ENCODE measurements around the gene SHROOM3. TPM values are rescaled to one million over a fixed set of nuclear protein-coding genes. Genes with fewer than 3 reads are reported as not detected.

The SHROOM3 gene
- total RNA-seq, 4 donors from 2014 or later = 29.5 to 127 (median 59.9) TPM

GRCh38 chr4:76445911-76446310 lies 10.9 kb downstream of the SHROOM3 start:
- Histone ChIP-seq H3K36me3 (no peaks in the 10 kb centered on the region), H3K9me3 (no peaks in the 10 kb centered on the region), H3K27ac (no peak overlapping the region), H3K4me3 (no peak overlapping the region), H3K4me1 (peaks cover 0 to 37% (median 0%) of the 10 kb centered on the region in 3 donors), H3K27me3 (no peaks in the 10 kb centered on the region)
- TF ChIP-seq EP300 (IDR thresholded peaks at IDR 0.05) = no peak
- WGBS, 2 donors (ENCODE audit: low coverage in 1 of 2) = 88 to 100% methylated on average over 2 of the region's 2 CpGs
- no peak for ATAC-seq

- ATAC-seq = no peak
- H3K4me3 ChIP-seq = no peak overlapping the region
- H3K27me3 ChIP-seq = no peaks in the 10 kb centered on the region
- H3K9me3 ChIP-seq = no peaks in the 10 kb centered on the region
- TF ChIP-seq CTCF (IDR thresholded peaks at IDR 0.05) = no peak
- no peak for TF ChIP-seq POLR2A (IDR thresholded peaks at IDR 0.05)
- no peak for TF ChIP-seq EP300 (IDR thresholded peaks at IDR 0.05)
- no peak for TF ChIP-seq POLR2AphosphoS5 (IDR thresholded peaks at IDR 0.05)
- WGBS, 2 donors (ENCODE audit: low coverage in 1 of 2) = 0 to 6% methylated on average over 1 of the region's 1 CpG
- peak overlapping the region in 1 of 4 donors; percentile 33 for H3K27ac ChIP-seq
- H3K36me3 ChIP-seq = no peaks in the 10 kb centered on the region
- peaks cover 0 to 37% (median 0%) of the 10 kb centered on the region in 3 donors for H3K4me1 ChIP-seq
These were observed 12.4 kb downstream of the SHROOM3 start for GRCh38 chr4:76447393-76447851.

- no peak overlapping the region for H3K27ac ChIP-seq
- H3K36me3 ChIP-seq = no peaks in the 10 kb centered on the region
- TF ChIP-seq CTCF (IDR thresholded peaks at IDR 0.05) (no peak), POLR2A (IDR thresholded peaks at IDR 0.05) (no peak), POLR2AphosphoS5 (IDR thresholded peaks at IDR 0.05) (no peak), EP300 (IDR thresholded peaks at IDR 0.05) (no peak)
- no peaks in the 10 kb centered on the region for H3K9me3 ChIP-seq
- peaks cover 0 to 37% (median 0%) of the 10 kb centered on the region in 3 donors for H3K4me1 ChIP-seq
- 85 to 96% methylated on average over 3 of the region's 3 CpGs for WGBS, 2 donors (ENCODE audit: low coverage in 1 of 2)
- no peak overlapping the region for H3K4me3 ChIP-seq
- no peaks in the 10 kb centered on the region for H3K27me3 ChIP-seq
- no peak for ATAC-seq
These were observed 13.2 kb downstream of the SHROOM3 start for GRCh38 chr4:76448211-76448610.

- TF ChIP-seq POLR2A (IDR thresholded peaks at IDR 0.05) (no peak), POLR2AphosphoS5 (IDR thresholded peaks at IDR 0.05) (no peak), EP300 (IDR thresholded peaks at IDR 0.05) (no peak), CTCF (IDR thresholded peaks at IDR 0.05) (no peak)
- H3K36me3 ChIP-seq = no peaks in the 10 kb centered on the region
- H3K27ac ChIP-seq = peak overlapping the region in 2 of 4 donors; percentile 53
- peaks cover 0 to 37% (median 0%) of the 10 kb centered on the region in 3 donors for H3K4me1 ChIP-seq
- no peaks in the 10 kb centered on the region for H3K27me3 ChIP-seq
- no peak for ATAC-seq
- no peaks in the 10 kb centered on the region for H3K9me3 ChIP-seq
- WGBS, 2 donors (ENCODE audit: low coverage in 1 of 2) = 13 to 35% methylated on average over 3 of the region's 3 CpGs
- no peak overlapping the region for H3K4me3 ChIP-seq
These were observed 14.3 kb downstream of the SHROOM3 start for GRCh38 chr4:76449362-76449767.

GRCh38 chr4:76449833-76450232 lies 14.8 kb downstream of the SHROOM3 start:
- WGBS, 2 donors (ENCODE audit: low coverage in 1 of 2) = 38 to 53% methylated on average over 2 of the region's 2 CpGs
- Histone ChIP-seq H3K27ac (peak overlapping the region in 3 of 4 donors; percentile 29 to 53 (median 53)), H3K27me3 (no peaks in the 10 kb centered on the region), H3K4me3 (no peak overlapping the region), H3K36me3 (no peaks in the 10 kb centered on the region), H3K4me1 (peaks cover 0 to 37% (median 0%) of the 10 kb centered on the region in 3 donors), H3K9me3 (no peaks in the 10 kb centered on the region)
- no peak for ATAC-seq
- TF ChIP-seq CTCF (IDR thresholded peaks at IDR 0.05) = no peak
- TF ChIP-seq EP300 (IDR thresholded peaks at IDR 0.05) = no peak
- TF ChIP-seq POLR2AphosphoS5 (IDR thresholded peaks at IDR 0.05) = no peak
- no peak for TF ChIP-seq POLR2A (IDR thresholded peaks at IDR 0.05)
